ENCODE measurements around the gene CD47. TPM values are rescaled to one million over a fixed set of nuclear protein-coding genes. Genes with fewer than 3 reads are reported as not detected.

The CD47 gene
- total RNA-seq, 1 experiment from 2014 or later = 16.3 TPM

DNA sequence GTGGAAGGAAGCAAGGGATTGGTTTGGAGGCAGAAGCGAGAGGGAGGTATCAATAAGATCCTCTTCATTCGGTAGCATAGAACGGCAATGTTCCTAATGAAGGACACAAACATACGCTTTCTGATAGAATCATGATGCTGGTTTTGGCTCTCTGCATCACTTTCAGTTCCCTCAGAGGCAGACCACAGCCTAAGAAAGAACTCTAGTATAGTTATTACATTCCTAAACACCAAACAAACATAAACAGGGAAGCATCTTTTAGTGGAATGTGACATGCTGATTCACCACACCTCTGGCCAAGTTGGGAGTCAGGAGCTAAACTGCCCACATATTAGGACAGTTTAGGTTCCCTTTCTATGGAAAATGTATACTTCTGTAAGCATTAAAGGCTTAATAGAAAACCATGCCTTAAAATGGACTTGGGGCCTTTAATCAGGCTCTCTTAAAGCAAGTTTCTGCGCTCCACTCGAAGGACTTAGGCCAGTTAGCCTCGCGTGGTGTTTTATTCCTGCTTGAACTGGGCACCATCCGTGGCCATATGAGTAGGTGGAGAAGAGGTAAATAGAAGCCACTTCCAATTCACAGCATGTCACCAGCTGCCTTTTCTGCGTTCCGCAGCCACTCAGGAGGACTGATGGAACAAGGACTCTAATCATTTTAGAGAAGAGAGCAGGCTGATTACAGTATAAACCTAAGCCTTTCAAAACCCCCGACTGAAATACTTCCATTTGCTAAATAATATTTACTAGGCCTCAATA lies 53.7 kb downstream of the CD47 start (continued):
- TF ChIP-seq, protein P1, sequence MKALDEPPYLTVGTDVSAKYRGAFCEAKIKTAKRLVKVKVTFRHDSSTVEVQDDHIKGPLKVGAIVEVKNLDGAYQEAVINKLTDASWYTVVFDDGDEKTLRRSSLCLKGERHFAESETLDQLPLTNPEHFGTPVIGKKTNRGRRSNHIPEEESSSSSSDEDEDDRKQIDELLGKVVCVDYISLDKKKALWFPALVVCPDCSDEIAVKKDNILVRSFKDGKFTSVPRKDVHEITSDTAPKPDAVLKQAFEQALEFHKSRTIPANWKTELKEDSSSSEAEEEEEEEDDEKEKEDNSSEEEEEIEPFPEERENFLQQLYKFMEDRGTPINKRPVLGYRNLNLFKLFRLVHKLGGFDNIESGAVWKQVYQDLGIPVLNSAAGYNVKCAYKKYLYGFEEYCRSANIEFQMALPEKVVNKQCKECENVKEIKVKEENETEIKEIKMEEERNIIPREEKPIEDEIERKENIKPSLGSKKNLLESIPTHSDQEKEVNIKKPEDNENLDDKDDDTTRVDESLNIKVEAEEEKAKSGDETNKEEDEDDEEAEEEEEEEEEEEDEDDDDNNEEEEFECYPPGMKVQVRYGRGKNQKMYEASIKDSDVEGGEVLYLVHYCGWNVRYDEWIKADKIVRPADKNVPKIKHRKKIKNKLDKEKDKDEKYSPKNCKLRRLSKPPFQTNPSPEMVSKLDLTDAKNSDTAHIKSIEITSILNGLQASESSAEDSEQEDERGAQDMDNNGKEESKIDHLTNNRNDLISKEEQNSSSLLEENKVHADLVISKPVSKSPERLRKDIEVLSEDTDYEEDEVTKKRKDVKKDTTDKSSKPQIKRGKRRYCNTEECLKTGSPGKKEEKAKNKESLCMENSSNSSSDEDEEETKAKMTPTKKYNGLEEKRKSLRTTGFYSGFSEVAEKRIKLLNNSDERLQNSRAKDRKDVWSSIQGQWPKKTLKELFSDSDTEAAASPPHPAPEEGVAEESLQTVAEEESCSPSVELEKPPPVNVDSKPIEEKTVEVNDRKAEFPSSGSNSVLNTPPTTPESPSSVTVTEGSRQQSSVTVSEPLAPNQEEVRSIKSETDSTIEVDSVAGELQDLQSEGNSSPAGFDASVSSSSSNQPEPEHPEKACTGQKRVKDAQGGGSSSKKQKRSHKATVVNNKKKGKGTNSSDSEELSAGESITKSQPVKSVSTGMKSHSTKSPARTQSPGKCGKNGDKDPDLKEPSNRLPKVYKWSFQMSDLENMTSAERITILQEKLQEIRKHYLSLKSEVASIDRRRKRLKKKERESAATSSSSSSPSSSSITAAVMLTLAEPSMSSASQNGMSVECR (CRISPR knock-in tag; IDR thresholded peaks at IDR 0.05; ENCODE audit: borderline replicate concordance) = no peak
- TF ChIP-seq, protein P2, sequence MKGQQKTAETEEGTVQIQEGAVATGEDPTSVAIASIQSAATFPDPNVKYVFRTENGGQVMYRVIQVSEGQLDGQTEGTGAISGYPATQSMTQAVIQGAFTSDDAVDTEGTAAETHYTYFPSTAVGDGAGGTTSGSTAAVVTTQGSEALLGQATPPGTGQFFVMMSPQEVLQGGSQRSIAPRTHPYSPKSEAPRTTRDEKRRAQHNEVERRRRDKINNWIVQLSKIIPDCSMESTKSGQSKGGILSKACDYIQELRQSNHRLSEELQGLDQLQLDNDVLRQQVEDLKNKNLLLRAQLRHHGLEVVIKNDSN (CRISPR knock-in tag; IDR thresholded peaks at IDR 0.05) = no peak
- TF ChIP-seq, protein P3, sequence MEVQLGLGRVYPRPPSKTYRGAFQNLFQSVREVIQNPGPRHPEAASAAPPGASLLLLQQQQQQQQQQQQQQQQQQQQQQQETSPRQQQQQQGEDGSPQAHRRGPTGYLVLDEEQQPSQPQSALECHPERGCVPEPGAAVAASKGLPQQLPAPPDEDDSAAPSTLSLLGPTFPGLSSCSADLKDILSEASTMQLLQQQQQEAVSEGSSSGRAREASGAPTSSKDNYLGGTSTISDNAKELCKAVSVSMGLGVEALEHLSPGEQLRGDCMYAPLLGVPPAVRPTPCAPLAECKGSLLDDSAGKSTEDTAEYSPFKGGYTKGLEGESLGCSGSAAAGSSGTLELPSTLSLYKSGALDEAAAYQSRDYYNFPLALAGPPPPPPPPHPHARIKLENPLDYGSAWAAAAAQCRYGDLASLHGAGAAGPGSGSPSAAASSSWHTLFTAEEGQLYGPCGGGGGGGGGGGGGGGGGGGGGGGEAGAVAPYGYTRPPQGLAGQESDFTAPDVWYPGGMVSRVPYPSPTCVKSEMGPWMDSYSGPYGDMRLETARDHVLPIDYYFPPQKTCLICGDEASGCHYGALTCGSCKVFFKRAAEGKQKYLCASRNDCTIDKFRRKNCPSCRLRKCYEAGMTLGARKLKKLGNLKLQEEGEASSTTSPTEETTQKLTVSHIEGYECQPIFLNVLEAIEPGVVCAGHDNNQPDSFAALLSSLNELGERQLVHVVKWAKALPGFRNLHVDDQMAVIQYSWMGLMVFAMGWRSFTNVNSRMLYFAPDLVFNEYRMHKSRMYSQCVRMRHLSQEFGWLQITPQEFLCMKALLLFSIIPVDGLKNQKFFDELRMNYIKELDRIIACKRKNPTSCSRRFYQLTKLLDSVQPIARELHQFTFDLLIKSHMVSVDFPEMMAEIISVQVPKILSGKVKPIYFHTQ (CRISPR knock-in tag; IDR thresholded peaks at IDR 0.05) = no peak
- no peak for TF ChIP-seq SMAD3 (CRISPR knock-in tag; IDR thresholded peaks at IDR 0.05; ENCODE audit: borderline replicate concordance)

DNA sequence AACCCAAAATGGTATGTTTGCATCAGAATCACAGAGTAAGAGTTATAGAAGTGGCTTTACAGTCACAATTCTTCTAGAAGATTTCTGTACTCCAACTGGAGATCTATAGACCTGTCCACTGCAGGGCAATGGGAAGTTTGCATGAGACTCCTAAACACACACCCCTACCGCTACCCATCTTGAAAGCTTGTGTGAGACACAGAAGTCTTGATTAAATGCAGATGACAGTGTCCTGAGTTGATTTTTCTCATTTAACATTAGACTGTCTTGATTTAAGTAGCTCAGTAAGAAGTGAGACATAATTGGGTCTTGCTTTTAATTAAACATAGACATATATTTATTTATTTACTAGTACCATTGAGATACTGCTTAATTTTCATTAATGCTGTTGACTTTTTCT lies 54.4 kb downstream of the CD47 start:
- no peak overlapping the region for H3K4me3 Mint-ChIP-seq
- H3K4me1 Mint-ChIP-seq = peaks cover 11% of the 10 kb centered on the region
- POLR2A ChIA-PET = no interaction called here
- DNase-seq (ENCODE audit: low spot score) (no peak), ATAC-seq (no peak)
- H3K27ac Mint-ChIP-seq = no peak overlapping the region
- CTCF ChIA-PET = no interaction called here
- H3K9me3 Mint-ChIP-seq = no peaks in the 10 kb centered on the region
- no peaks in the 10 kb centered on the region for H3K36me3 Mint-ChIP-seq
- no peaks in the 10 kb centered on the region for H3K27me3 Mint-ChIP-seq (ENCODE audit: low read depth)
- TF ChIP-seq USF2 (CRISPR knock-in tag; IDR thresholded peaks at IDR 0.05) (no peak), KAT7 (CRISPR knock-in tag; IDR thresholded peaks at IDR 0.05; ENCODE audit: borderline replicate concordance) (no peak), NR3C1 (CRISPR knock-in tag; conservative IDR thresholded peaks at IDR 0.05; ENCODE audit: low read depth) (no peak), NFE2L1 (CRISPR knock-in tag; IDR thresholded peaks at IDR 0.05) (no peak), ATF6 (CRISPR knock-in tag; IDR thresholded peaks at IDR 0.05) (no peak), ZNF532 (CRISPR knock-in tag; IDR thresholded peaks at IDR 0.05; ENCODE audit: borderline replicate concordance) (no peak), MYBL2 (CRISPR knock-in tag; IDR thresholded peaks at IDR 0.05) (no peak)
- TF ChIP-seq, protein P4, sequence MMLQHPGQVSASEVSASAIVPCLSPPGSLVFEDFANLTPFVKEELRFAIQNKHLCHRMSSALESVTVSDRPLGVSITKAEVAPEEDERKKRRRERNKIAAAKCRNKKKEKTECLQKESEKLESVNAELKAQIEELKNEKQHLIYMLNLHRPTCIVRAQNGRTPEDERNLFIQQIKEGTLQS (CRISPR knock-in tag; conservative IDR thresholded peaks at IDR 0.05) = no peak
- TF ChIP-seq, protein P5, sequence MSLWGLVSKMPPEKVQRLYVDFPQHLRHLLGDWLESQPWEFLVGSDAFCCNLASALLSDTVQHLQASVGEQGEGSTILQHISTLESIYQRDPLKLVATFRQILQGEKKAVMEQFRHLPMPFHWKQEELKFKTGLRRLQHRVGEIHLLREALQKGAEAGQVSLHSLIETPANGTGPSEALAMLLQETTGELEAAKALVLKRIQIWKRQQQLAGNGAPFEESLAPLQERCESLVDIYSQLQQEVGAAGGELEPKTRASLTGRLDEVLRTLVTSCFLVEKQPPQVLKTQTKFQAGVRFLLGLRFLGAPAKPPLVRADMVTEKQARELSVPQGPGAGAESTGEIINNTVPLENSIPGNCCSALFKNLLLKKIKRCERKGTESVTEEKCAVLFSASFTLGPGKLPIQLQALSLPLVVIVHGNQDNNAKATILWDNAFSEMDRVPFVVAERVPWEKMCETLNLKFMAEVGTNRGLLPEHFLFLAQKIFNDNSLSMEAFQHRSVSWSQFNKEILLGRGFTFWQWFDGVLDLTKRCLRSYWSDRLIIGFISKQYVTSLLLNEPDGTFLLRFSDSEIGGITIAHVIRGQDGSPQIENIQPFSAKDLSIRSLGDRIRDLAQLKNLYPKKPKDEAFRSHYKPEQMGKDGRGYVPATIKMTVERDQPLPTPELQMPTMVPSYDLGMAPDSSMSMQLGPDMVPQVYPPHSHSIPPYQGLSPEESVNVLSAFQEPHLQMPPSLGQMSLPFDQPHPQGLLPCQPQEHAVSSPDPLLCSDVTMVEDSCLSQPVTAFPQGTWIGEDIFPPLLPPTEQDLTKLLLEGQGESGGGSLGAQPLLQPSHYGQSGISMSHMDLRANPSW (CRISPR knock-in tag; conservative IDR thresholded peaks at IDR 0.05; ENCODE audit: low read depth) = no peak
